ENCODE results near the gene THBS4.

The THBS4 gene

GRCh38 chr5:80116465-80116864, 81.3 kb downstream of the THBS4 start:
- DNase-seq (ENCODE audit: low read depth in 3 of 3), result no peak

- DNase-seq (ENCODE audit: low read depth in 3 of 3), result no peak
These were observed 82.3 kb downstream of the THBS4 start for GRCh38 chr5:80117446-80117845.

- DNase-seq (ENCODE audit: low read depth in 3 of 3), result no peak
These were observed 84.2 kb downstream of the THBS4 start for GRCh38 chr5:80119372-80119771.

- DNase-seq (ENCODE audit: low read depth in 3 of 3), result no peak
These were observed 87.4 kb downstream of the THBS4 start for GRCh38 chr5:80122579-80122978.

GRCh38 chr5:80124121-80124918, 89.2 kb downstream of the THBS4 start:
- DNase-seq (ENCODE audit: low read depth in 3 of 3), result no peak

GRCh38 chr5:80125022-80125961, 90.1 kb downstream of the THBS4 start:
- DNase-seq (ENCODE audit: low read depth in 3 of 3), result no peak

GRCh38 chr5:80125962-80126480, 90.9 kb downstream of the THBS4 start:
- no peak for DNase-seq (ENCODE audit: low read depth in 3 of 3)

GRCh38 chr5:80127116-80127552, 92.0 kb downstream of the THBS4 start:
- DNase-seq (ENCODE audit: low read depth in 3 of 3), result no peak

- no peak for DNase-seq (ENCODE audit: low read depth in 3 of 3)
These were observed 93.0 kb downstream of the THBS4 start for GRCh38 chr5:80128141-80128540.

- no peak for DNase-seq (ENCODE audit: low read depth in 3 of 3)
These were observed 94.0 kb downstream of the THBS4 start for GRCh38 chr5:80129146-80129545.
